Measurements from ENCODE around the gene MAN1C1.

DNA sequence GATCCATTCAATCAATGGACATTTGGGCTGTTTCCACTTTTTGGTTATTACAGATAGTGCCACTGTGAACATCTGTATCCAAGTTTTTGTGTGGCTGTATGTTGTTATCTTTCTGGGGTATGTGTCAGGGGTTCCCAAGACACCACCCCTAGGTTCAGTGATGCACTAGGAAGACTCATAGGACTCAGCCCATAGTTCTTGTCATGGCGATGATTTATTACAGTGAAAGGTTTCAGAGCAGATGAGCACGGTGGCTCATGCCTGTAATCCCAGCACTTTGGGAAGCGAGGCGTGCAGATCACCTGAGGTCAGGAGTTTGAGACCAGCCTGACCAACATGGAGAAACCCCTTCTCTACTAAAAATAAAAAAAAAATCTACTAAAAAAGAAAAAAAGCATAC lies 64.1 kb downstream of the MAN1C1 start:
- TF ChIP-seq, protein P1, sequence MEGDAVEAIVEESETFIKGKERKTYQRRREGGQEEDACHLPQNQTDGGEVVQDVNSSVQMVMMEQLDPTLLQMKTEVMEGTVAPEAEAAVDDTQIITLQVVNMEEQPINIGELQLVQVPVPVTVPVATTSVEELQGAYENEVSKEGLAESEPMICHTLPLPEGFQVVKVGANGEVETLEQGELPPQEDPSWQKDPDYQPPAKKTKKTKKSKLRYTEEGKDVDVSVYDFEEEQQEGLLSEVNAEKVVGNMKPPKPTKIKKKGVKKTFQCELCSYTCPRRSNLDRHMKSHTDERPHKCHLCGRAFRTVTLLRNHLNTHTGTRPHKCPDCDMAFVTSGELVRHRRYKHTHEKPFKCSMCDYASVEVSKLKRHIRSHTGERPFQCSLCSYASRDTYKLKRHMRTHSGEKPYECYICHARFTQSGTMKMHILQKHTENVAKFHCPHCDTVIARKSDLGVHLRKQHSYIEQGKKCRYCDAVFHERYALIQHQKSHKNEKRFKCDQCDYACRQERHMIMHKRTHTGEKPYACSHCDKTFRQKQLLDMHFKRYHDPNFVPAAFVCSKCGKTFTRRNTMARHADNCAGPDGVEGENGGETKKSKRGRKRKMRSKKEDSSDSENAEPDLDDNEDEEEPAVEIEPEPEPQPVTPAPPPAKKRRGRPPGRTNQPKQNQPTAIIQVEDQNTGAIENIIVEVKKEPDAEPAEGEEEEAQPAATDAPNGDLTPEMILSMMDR (IDR thresholded peaks at IDR 0.05) = no peak
- TF ChIP-seq POLR2A (IDR thresholded peaks at IDR 0.05) = no peak

All from sigmoid colon (tissue), 3 donors.